SK-N-DZ (cell line): ENCODE measurements around the gene SRP9.
"Not testable (repeated sequence)": the region's sequence is repeated elsewhere in the genome, so short reads cannot be mapped to it uniquely, and the experiment has no call there.

Source experiments
- DNase-seq: peaks from one replicate; pipeline ENCODE4 v3.0.0-alpha.2; 2015; ENCODE audit warnings: low spot score

The SRP9 gene

GRCh38 chr1:225755671-225756319 lies 21.8 kb upstream of the SRP9 start:
- DNase-seq: no peak

GRCh38 chr1:225757927-225758656 lies 19.5 kb upstream of the SRP9 start:
- no peak for DNase-seq

GRCh38 chr1:225759972-225760371 lies 17.7 kb upstream of the SRP9 start:
- not testable (repeated sequence) for DNase-seq

- no peak for DNase-seq
Measured at GRCh38 chr1:225760531-225760930, 17.1 kb upstream of the SRP9 start.

- DNase-seq: not testable (repeated sequence)
Measured at GRCh38 chr1:225761395-225761794, 16.2 kb upstream of the SRP9 start.

- DNase-seq: no peak
Measured at GRCh38 chr1:225762002-225762441, 15.6 kb upstream of the SRP9 start.

GRCh38 chr1:225762444-225762843 lies 15.2 kb upstream of the SRP9 start:
- no peak for DNase-seq

GRCh38 chr1:225763716-225764548 lies 13.7 kb upstream of the SRP9 start:
- DNase-seq: no peak

GRCh38 chr1:225765982-225766674 lies 11.5 kb upstream of the SRP9 start:
- DNase-seq: no peak

GRCh38 chr1:225766967-225767633 lies 10.5 kb upstream of the SRP9 start:
- DNase-seq: no peak

- DNase-seq: no peak
Measured at GRCh38 chr1:225767634-225768540, 9.7 kb upstream of the SRP9 start.

- DNase-seq: peak; percentile 72
Measured at GRCh38 chr1:225768662-225769426, 8.8 kb upstream of the SRP9 start.

GRCh38 chr1:225769687-225770086 lies 7.9 kb upstream of the SRP9 start:
- DNase-seq: no peak

GRCh38 chr1:225770561-225771248 lies 6.9 kb upstream of the SRP9 start:
- no peak for DNase-seq

GRCh38 chr1:225771661-225772322 lies 5.8 kb upstream of the SRP9 start:
- DNase-seq: no peak

GRCh38 chr1:225772323-225772768 lies 5.3 kb upstream of the SRP9 start:
- DNase-seq: peak; percentile 83

GRCh38 chr1:225772848-225773247 lies 4.8 kb upstream of the SRP9 start:
- no peak for DNase-seq
